RWPE1 (cell line): ENCODE results near the gene CCN6.

Experiments used
- CTCF ChIA-PET: fragments of 350-600 bp; sonication (Branson Sonifier 250); formaldehyde crosslinking; extraction: SDS; loops from one replicate; lab custom pipeline; 2021; lab: Yijun Ruan, JAX
- POLR2A ChIA-PET: fragments of 400-600 bp; formaldehyde crosslinking; extraction: SDS; loops from one replicate; lab custom pipeline; 2020; ENCODE audit warnings: antibody characterized with exemption; ENCODE audit not compliant: low non-redundant PET; lab: Yijun Ruan, JAX
- DNase-seq: peaks from one replicate; pipeline ENCODE4 v3.0.0; 2012; ENCODE audit warnings: low spot score
- H3K27ac ChIP-seq: fragments of 450-650 bp; 2 replicates; pipeline ENCODE4 v1.5.1; 2017
- CTCF ChIP-seq: fragments of 450-650 bp; conservative IDR thresholded peaks from 2 replicates; pipeline ENCODE4 v1.5.1; 2017; ENCODE audit warnings: low read depth, mild to moderate bottlenecking

The CCN6 gene

GRCh38 chr6:112038268-112038667, 15.6 kb upstream of the CCN6 start:
- H3K27ac ChIP-seq = no peak overlapping the region
- no peak for TF ChIP-seq CTCF
- DNase-seq = no peak
- CTCF ChIA-PET = interaction anchor here (0.9 kb wide), 1 partner anchor 45 kb away, joined by 3 read pairs; no protein-coding TSS in a partner anchor
- POLR2A ChIA-PET = interaction anchor here (0.5 to 0.7 kb wide), 2 partner anchors 273 to 1271 kb away, joined by 3 to 5 read pairs; no protein-coding TSS in a partner anchor

DNA sequence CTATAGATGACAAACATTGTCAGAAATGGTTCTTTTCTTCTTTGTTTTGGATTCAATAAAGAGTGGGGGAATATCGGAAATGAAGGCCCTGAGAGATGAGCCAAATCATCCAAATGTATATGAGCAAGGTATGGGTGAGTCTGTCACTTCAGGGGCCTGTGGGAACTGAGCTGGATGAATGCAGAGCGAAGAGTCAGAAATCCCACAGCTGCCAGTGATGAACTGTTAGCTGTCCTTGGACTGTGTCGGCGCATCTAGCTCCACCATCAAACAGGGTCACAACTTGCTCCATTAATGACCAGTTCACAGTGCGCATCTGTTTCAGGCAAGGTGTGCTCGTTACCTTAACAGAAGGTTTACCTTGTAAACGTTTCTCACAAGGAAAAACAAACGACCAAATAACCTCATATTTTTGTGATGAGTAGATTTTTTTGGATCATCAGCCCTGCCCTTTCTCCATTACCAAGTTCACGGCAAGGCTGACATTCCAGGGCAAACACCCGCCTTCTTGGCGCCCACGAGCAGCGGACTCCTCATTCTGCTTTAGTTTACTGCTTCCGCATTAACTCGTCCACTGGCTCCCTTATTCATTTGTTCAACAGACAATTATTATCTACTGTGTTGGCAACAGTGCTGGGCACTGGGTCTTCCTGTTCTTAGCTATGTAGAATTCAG, 15.0 kb upstream of the CCN6 start:
- no peak overlapping the region for H3K27ac ChIP-seq
- TF ChIP-seq CTCF = no peak
- no peak for DNase-seq
- CTCF ChIA-PET = interaction anchor here (0.6 to 0.8 kb wide), 2 partner anchors 65 to 283 kb away, joined by 3 to 5 read pairs; no protein-coding TSS in a partner anchor
- POLR2A ChIA-PET = no interaction called here

DNA sequence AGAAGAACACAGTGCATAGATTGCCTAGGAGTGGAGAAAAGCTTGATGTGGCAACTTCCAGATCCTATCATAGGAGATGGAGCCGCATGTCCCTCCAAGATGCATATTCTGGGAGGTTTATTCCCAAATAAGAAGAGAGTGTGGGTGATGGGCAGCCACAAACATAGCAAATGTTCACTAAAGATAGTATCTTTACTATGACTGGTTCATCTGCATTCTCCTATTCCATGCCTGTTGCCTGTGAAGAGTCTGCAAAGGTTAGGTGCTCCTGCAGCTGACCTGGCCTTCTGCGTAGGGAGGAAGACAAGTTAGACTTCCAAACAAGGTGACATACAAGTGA, 14.5 kb upstream of the CCN6 start:
- POLR2A ChIA-PET = no interaction called here
- no peak for DNase-seq
- CTCF ChIA-PET = interaction anchor here (0.6 to 0.8 kb wide), 2 partner anchors 65 to 284 kb away, joined by 3 to 5 read pairs; no protein-coding TSS in a partner anchor
- no peak for TF ChIP-seq CTCF
- H3K27ac ChIP-seq = no peak overlapping the region

DNA sequence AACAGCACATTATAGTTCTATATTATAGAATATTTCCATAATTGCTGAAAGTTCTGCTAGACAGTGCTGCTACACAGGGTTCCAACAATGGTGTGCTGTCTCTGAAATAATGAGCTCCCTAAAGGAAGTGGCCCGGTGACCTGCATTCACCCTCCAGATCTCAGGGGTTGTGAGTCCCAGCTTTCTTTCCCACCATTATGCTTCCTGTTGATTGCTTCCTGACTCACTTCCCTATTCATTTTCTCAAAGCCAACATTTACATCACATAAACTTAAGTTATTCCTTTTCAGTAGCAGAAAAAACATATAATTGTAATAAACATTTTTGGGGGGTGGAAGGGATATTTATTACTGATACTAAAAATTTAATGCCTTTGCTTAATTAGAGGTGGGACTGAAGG, 12.9 kb upstream of the CCN6 start:
- ChIA-PET POLR2A (no interaction called here), CTCF (interaction anchor here (0.5 to 0.7 kb wide), 2 partner anchors 14 to 20 kb away, joined by 3 to 4 read pairs; no protein-coding TSS in a partner anchor)
- DNase-seq = no peak
- no peak overlapping the region for H3K27ac ChIP-seq
- no peak for TF ChIP-seq CTCF

DNA sequence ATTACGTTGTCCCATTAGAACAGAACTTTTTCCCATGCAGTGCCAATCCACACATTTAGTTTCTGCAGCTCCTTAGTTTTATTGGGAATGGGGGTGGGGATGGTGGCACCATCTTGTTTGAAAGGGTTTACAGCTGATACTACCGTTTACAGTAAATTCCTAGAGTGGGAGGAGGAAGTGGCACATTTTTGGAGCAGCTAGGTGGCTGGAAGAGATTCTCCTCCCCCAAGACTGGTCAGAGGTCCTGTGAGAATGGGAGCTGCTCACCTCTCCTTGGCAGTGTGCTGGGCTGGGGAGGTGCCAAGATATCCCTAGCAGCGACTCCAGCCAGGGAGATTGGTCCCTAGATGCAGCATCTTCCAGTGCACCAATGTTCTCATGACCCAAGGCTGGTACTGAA, 12.4 kb upstream of the CCN6 start:
- DNase-seq = no peak
- POLR2A ChIA-PET = no interaction called here
- no peak for TF ChIP-seq CTCF
- CTCF ChIA-PET = interaction anchor here (0.5 to 1.1 kb wide), 3 partner anchors 13 to 331 kb away, joined by 3 to 6 read pairs (median 4); no protein-coding TSS in a partner anchor
- H3K27ac ChIP-seq = no peak overlapping the region

GRCh38 chr6:112043032-112044007, 10.6 kb upstream of the CCN6 start:
- ChIA-PET POLR2A (no interaction called here), CTCF (interaction anchor here (0.6 to 2.0 kb wide), 19 partner anchors 15 to 1526 kb away, joined by 3 to 21 read pairs (median 3); partner anchors contain the start of gene FYN)
- TF ChIP-seq CTCF = peak; percentile 85
- peak overlapping the region; percentile 68 for H3K27ac ChIP-seq
- peak; percentile 88 for DNase-seq
